ENCODE results near the gene BPIFA3.

- no peak for TF ChIP-seq CTCF (conservative IDR thresholded peaks at IDR 0.05)
- no peak for TF ChIP-seq ZFX (IDR thresholded peaks at IDR 0.05)
These were observed 35.6 kb upstream of the BPIFA3 start for GRCh38 chr20:33181482-33182093.
